ENCODE results near the gene BCKDK. TPM values are rescaled to one million over a fixed set of nuclear protein-coding genes. Genes with fewer than 3 reads are reported as not detected.

The BCKDK gene
- total RNA-seq, 1 experiment from 2014 or later = 57.0 TPM

DNA sequence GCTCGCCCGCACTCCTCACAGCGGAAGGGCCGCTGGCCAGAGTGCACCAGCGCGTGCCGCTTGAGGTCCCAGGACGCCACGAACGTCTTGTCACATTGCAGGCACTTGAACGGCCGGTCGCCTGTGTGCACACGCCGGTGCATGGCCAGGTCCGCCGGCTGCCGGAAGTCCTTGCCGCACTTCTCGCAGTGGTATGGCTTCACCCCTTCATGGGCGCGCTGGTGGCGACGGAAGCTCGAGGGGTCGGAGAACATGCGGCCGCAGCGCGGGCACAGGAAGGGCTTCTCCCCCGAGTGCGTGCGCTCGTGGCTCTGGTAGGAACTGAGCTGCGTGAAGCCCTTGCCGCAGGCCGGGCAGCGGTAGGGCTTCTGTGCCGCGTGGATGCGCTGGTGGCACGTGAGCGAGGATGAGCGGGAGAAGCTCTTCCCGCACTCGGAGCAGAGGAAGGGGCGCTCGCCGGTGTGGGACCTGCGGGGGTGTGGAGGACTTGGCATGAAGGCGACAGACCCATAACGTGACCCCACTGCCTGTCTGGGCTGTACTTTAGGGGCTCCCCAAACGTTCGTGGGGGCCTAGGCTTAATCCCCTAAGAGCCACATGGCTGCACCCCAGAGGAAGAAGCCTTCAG lies 46.3 kb upstream of the BCKDK start:
- Histone ChIP-seq H4K91ac (ENCODE audit: insufficient read length, low read depth, low read length) (no peak overlapping the region), H3K23me2 (ENCODE audit: insufficient read length, low read depth, low read length, poor library complexity, severe bottlenecking) (no peaks in the 10 kb centered on the region), H3K27me3 (ENCODE audit: insufficient read depth, low read length) (no peaks in the 10 kb centered on the region), H4K8ac (replicated peaks; ENCODE audit: insufficient read length, low read depth, low read length) (no peak overlapping the region), H2BK120ac (ENCODE audit: low read depth, low read length, poor library complexity, severe bottlenecking) (no peak overlapping the region), H3K18ac (ENCODE audit: insufficient read length, low read depth, low read length) (no peak overlapping the region), H3K79me1 (ENCODE audit: insufficient read depth, low read depth, low read length, poor library complexity, severe bottlenecking) (no peaks in the 10 kb centered on the region), H3K4ac (ENCODE audit: low read depth, low read length) (no peak overlapping the region), H2AK5ac (ENCODE audit: insufficient read length, low read length) (no peak overlapping the region), H3K4me2 (ENCODE audit: insufficient read depth, insufficient read length, low read length) (no peak overlapping the region), H2BK15ac (ENCODE audit: low read depth, low read length) (no peak overlapping the region), H2AFZ (ENCODE audit: low read length) (no peak overlapping the region), H4K5ac (ENCODE audit: insufficient read length, low read depth, low read length) (no peak overlapping the region), H3K79me2 (ENCODE audit: insufficient read depth, low read length) (no peaks in the 10 kb centered on the region), H3K9me3 (ENCODE audit: control insufficient read depth, low read depth, low read length) (no peaks in the 10 kb centered on the region), H3K56ac (ENCODE audit: insufficient read length, low read depth, low read length) (no peak overlapping the region), H3K14ac (ENCODE audit: insufficient read depth, low read length) (no peak overlapping the region), H2BK5ac (ENCODE audit: insufficient read length, low read length) (no peak overlapping the region), H3K23ac (ENCODE audit: insufficient read length, low read depth, low read length) (no peak overlapping the region), H4K20me1 (ENCODE audit: control insufficient read depth, insufficient read depth, insufficient read length) (no peaks in the 10 kb centered on the region), H3K9ac (ENCODE audit: extremely low read depth, insufficient read length, low read length) (no peak overlapping the region), H3K4me1 (ENCODE audit: insufficient read depth, low read length) (no peaks in the 10 kb centered on the region), H3K27ac (ENCODE audit: insufficient read length, low read depth, low read length) (no peak overlapping the region), H3T11ph (ENCODE audit: low read length) (no peak overlapping the region), H2BK12ac (ENCODE audit: insufficient read length, low read depth, low read length) (no peak overlapping the region), H2BK20ac (ENCODE audit: low read depth, low read length, poor library complexity, severe bottlenecking) (no peak overlapping the region)
- H3K4me1 Mint-ChIP-seq = no peaks in the 10 kb centered on the region
- no peak for TF ChIP-seq CTCF (conservative IDR thresholded peaks at IDR 0.05)
- no peak overlapping the region for H3K4me3 Mint-ChIP-seq
- no peaks in the 10 kb centered on the region for H3K27me3 Mint-ChIP-seq (ENCODE audit: low read depth)
- DNase-seq = no peak
- no peak overlapping the region for H3K27ac Mint-ChIP-seq
- WGBS (ENCODE audit: extremely low coverage, insufficient read length, low lambda C conversion rate) = no CpG with 5 or more reads among the region's 54 CpGs
- H3K9me3 Mint-ChIP-seq = no peaks in the 10 kb centered on the region
- H3K36me3 Mint-ChIP-seq (ENCODE audit: insufficient read depth in 1 of 3, low read depth in 3 of 3) = peaks cover 22 to 51% (median 40%) of the 10 kb centered on the region in 3 experiments

All from H9 (cell line).